Forelimb muscle (tissue), 1 donor: ENCODE results near the gene MMP11. TPM values are rescaled to one million over a fixed set of nuclear protein-coding genes. Genes with fewer than 3 reads are reported as not detected.
A peak's percentile ranks its signal among the peaks of the same experiment; 100 is the strongest.

ENCODE experiments used
- DNase-seq: peaks from one replicate; pipeline ENCODE4 v3.0.0-alpha.2; 2013; ENCODE audit warnings: low read depth
- polyA plus RNA-seq: library from polyadenylated mRNA; unstranded; fragments of 120-200 nt; gene quantifications from one replicate; pipeline ENCODE4 v1.2.1, GENCODE V29; 2013; ENCODE audit not compliant: insufficient read length

Gene MMP11
- polyA plus RNA-seq, 1 donor, result 9.1 TPM

GRCh38 chr22:23829845-23830372 lies 57.3 kb downstream of the MMP11 start:
- peak; percentile 78 for DNase-seq

- DNase-seq, result no peak
Observed at GRCh38 chr22:23831261-23831660, 58.6 kb downstream of the MMP11 start.

GRCh38 chr22:23831781-23832180 lies 59.1 kb downstream of the MMP11 start:
- no peak for DNase-seq

DNA sequence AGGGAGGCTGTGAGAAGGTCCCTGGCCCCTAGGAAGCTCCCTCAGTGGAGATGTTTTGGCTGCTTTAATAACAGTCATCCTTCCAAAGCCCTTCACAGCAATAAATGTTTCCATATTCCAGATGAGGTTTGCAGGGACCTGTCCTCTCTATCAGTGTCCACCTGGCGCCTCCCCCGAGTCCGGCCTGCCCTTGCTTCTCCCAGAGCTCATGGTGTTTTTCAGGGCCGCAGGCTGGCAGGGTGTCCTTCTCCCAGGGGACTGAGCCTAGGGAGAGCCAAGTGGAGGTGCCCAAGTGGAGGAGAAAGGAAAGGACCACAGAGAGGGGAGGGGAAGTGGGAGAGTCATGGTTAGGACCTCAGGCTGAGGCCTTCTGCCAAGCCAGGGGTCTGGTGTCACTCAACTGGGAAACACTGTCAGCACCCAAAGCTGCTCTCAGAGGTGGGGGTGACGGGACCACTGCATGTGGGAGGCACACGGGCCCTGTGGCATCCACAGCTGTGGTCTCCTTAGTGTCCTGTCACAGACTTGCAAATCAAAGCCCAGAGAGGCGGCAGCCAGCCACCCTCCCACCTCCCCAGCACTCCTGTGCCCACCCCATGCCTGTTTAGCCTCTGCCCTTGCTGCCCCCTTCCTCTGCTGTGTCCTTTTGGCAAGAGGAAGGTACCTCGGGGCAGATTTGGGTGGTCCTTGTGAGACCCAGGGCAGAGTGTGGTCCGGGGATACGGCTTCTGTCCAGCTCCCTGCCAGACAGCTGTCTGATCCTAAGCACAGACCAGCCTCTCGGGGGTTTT lies 59.8 kb downstream of the MMP11 start:
- no peak for DNase-seq

DNA sequence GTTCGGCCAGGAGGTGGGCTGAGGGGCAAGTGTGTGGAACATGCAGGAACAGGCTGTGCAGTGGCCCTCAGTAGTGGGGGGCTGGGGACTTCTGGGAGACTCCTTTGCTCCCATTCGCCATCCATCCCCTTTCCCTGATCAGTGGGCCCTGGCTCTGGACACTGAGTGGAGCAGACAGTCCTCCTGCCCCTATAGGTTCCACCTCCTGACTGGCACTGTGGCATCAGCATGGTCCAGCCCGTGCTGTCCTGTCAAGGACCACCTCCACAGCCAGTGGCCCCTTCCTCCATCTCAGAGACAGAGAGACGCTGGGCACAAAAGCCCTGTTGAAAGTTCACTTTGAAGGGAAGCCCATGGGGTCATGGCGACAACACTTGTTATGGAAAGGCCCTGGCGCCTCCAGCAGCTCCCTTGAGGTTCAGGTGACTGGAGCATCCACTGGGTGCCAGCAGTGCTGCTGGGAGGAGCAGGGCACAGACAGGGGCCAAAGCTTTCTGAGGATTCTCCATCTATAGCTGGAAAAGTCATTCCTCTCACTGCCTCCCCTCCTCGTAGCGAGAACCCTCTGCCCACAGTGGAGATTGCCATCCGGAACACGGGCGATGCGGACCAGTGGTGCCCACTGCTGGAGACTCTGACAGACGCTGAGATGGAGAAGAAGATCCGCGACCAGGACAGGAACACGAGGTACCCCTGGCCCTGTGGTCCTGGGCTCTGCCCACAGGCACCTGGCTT lies 60.5 kb downstream of the MMP11 start:
- DNase-seq, result no peak

Other genes with a start within 250 kb of the MMP11 start
- 0.76 TPM for gene IGLL1, start 192.6 kb upstream of the MMP11 start, polyA plus RNA-seq
- gene DRICH1, start 140.5 kb upstream of the MMP11 start, polyA plus RNA-seq, result 0.35 TPM
- 1.2 TPM for gene RGL4, start 81.8 kb upstream of the MMP11 start, polyA plus RNA-seq
- 5.0 TPM for gene ZNF70, start 21.7 kb upstream of the MMP11 start, polyA plus RNA-seq
- 0.66 TPM for gene VPREB3, start 18.4 kb upstream of the MMP11 start, polyA plus RNA-seq
- 0.33 TPM for gene C22orf15, start 9.9 kb upstream of the MMP11 start, polyA plus RNA-seq
- 57.6 TPM for gene CHCHD10, start 4.9 kb upstream of the MMP11 start, polyA plus RNA-seq
- gene SMARCB1, start 14.1 kb downstream of the MMP11 start, polyA plus RNA-seq, result 67.8 TPM
- gene DERL3, start 66.2 kb downstream of the MMP11 start, polyA plus RNA-seq, result 0.66 TPM
- gene SLC2A11, start 85.0 kb downstream of the MMP11 start, polyA plus RNA-seq, result 9.8 TPM
- gene MIF, start 121.5 kb downstream of the MMP11 start, polyA plus RNA-seq, result 131 TPM
- 3.7 TPM for gene GSTT2B, start 188.3 kb downstream of the MMP11 start, polyA plus RNA-seq
- 4.6 TPM for gene DDTL, start 194.0 kb downstream of the MMP11 start, polyA plus RNA-seq
- gene DDT, start 201.6 kb downstream of the MMP11 start, polyA plus RNA-seq, result 59.2 TPM
- gene GSTT2, start 207.3 kb downstream of the MMP11 start, polyA plus RNA-seq, result 0.32 TPM
- not detected for gene GSTT4, start 232.6 kb downstream of the MMP11 start, polyA plus RNA-seq
- 32.5 TPM for gene CABIN1, start 238.5 kb downstream of the MMP11 start, polyA plus RNA-seq